GM21367 (cell line): ENCODE measurements around the gene SPPL2B.
"Not testable (repeated sequence)": the region's sequence is repeated elsewhere in the genome, so short reads cannot be mapped to it uniquely, and the experiment has no call there.

Experiments used
- ATAC-seq: cut with Tn5 transposase; IDR thresholded peaks from one replicate; pipeline ENCODE4 v1.9.1; 2021; ENCODE audit not compliant: unreplicated experiment

Gene SPPL2B, protein sequence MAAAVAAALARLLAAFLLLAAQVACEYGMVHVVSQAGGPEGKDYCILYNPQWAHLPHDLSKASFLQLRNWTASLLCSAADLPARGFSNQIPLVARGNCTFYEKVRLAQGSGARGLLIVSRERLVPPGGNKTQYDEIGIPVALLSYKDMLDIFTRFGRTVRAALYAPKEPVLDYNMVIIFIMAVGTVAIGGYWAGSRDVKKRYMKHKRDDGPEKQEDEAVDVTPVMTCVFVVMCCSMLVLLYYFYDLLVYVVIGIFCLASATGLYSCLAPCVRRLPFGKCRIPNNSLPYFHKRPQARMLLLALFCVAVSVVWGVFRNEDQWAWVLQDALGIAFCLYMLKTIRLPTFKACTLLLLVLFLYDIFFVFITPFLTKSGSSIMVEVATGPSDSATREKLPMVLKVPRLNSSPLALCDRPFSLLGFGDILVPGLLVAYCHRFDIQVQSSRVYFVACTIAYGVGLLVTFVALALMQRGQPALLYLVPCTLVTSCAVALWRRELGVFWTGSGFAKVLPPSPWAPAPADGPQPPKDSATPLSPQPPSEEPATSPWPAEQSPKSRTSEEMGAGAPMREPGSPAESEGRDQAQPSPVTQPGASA

DNA sequence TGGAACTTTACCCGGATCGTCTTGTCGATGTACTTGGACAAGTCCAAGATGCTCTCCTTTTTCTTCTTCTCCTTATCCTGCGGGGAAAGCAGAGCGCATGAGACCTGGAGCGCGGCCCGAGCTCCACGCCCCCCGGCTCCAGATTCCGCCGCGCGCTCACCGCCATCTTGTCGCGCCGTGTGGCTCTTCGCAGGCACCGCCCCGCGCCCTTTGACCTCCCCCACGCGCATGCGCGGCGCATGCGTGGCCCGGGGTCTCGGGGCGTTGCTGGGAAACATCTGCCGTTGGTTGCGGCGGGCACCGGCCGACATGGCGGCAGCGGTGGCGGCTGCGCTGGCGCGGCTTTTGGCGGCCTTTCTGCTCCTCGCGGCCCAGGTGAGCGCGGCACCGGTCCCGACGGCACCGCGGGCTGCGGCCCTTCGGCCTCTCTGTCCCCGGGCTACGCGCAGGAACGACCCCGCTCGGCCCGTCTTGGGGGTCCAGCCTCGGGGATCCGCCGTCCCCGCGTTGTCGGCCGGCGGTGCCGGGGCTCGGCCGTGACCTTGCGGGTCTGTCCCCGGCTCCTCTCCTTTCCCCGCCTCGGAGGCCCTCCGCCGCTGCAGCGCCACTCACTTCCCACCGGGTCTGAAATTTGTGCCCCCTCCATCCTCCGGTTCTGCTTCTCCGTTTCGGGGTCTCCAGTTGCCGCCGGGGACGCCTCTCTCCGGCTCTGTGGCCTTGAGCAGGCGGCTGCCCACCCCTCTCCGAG, at the start of gene SPPL2B, which contains the start of gene LSM7:
TSS of gene SPPL2B (plus strand) at position 284 of the 748 bp plus-strand sequence. CDS start at position 310, 26 bp downstream.
TSS of gene LSM7 (minus strand) at position 186 of the 748 bp plus-strand sequence. CDS start at position 166, 20 bp downstream.
- ATAC-seq, result peak; percentile 57

- ATAC-seq, result no peak
Observed at GRCh38 chr19:2280633-2281264, 47.7 kb upstream of the SPPL2B start.

GRCh38 chr19:2281265-2282061, 47.0 kb upstream of the SPPL2B start:
- ATAC-seq, result not testable (repeated sequence)

- no peak for ATAC-seq
Observed at GRCh38 chr19:2282062-2282861, 46.2 kb upstream of the SPPL2B start, which contains the start of gene PEAK3. Gene PEAK3 (minus strand): TSS chr19:2282175. CDS start chr19:2280931, 1,244 bp downstream.

GRCh38 chr19:2282862-2283237, 45.6 kb upstream of the SPPL2B start:
- no peak for ATAC-seq

- ATAC-seq, result no peak
Observed at GRCh38 chr19:2283835-2284507, 44.5 kb upstream of the SPPL2B start.

- no peak for ATAC-seq
Observed at GRCh38 chr19:2286402-2287140, 41.9 kb upstream of the SPPL2B start.

DNA sequence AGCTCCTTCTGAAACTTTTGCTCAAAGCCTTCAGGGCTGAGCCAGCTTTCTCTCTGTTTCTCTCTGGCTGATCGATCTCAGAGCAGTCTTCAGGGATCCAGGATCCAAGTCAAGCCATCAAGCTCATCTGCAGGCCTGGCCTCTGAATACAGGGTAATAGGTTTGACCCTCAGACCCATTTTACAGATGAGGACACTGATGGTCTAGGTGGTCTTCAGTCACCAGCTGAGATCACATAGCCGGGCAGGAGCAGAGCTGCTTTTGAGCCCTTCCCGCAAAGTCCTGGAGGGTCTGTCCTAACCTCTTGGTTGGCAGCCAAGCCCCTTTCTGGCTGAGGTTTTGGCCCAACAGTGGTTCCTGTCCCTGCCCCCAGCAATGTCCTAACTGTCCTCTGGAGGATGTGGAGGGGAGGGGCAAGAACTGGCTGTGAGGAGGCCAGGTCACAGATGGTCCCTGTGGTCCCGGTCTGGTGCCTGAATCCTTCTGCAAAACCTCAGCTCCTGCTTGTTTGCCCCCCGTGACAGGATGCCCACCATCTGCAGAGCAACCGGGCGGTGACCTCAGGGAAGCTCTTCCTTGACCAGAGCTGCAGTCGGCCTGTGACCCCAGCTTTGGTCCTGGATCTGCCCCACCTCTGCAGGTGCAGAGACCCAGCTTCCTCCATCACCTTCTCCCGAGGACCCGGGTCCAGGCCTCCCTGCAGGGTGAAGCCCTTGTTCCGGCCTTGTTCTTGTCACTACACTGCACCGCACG, 40.7 kb upstream of the SPPL2B start:
- ATAC-seq, result no peak

DNA sequence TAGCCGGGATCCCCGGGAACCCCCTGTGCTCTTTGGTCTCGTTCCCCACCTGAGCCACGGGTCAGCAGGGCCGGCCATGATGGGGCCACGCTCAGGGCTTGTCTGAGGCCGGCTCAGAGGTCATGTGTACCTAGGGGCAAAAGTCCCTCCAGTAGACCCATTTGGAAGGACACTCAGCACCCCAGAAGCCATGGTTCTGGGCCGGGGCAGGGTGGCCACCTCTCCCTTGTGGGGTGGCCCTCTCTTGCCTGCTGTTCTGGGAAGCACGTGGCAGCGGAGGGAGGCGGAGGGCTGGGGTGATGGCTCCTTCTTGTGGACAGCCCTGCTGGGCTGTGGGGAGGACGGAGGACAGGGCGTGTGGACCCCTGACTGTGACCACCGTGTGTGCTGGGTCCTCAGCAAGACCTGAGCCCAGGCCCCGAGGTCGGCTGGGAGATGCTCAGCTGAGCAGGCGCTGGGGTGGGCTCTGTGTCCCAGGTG, 40.1 kb upstream of the SPPL2B start:
- ATAC-seq, result no peak

DNA sequence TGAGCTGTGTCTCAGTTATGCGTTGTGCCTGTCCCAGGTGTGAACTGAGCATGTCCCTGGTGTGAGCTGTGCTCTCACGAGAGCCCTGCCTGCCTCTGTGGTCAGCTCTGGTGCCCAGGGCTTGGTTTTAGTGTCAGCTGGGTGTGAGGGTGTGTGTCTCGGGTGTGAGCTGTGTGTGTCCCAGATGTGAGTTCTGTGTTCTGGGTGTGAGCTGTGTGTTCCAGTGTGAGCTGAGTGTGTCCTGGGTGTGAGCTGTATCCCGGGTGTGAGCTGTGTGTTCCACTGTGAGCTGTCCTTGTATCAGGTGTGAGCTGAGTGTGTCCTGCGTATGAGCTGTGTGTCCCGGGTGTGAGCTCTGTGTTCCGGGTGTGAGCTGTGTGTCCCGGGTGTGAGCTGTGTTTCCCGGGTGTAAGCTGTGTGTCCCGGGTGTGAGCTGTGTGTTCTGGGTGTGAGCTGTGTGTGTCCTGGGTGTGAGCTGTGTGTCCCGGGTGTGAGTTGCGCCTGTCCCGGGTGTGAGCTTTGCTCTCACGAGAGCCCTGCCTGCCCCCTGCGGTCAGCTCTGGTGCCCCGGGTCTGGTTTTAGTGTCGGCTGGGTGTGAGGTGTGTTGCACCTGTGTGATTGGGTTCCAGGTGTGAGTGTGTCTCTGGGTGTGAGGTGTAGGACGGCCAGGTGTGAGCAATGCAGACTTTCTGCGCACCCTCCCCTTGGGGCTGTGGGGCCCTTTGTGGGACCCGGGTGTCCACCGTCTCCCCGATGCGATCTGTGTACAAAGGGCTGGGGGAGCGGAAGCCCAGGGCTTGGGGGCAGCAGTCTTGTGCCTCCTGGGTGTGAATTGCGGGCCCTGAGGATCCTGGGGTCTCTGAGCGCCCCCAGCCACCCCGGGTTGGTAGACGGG, 39.4 kb upstream of the SPPL2B start:
- ATAC-seq, result no peak

- no peak for ATAC-seq
Observed at GRCh38 chr19:2289714-2290435, 38.6 kb upstream of the SPPL2B start.

- ATAC-seq, result no peak
Observed at GRCh38 chr19:2290441-2291184, 37.9 kb upstream of the SPPL2B start.

DNA sequence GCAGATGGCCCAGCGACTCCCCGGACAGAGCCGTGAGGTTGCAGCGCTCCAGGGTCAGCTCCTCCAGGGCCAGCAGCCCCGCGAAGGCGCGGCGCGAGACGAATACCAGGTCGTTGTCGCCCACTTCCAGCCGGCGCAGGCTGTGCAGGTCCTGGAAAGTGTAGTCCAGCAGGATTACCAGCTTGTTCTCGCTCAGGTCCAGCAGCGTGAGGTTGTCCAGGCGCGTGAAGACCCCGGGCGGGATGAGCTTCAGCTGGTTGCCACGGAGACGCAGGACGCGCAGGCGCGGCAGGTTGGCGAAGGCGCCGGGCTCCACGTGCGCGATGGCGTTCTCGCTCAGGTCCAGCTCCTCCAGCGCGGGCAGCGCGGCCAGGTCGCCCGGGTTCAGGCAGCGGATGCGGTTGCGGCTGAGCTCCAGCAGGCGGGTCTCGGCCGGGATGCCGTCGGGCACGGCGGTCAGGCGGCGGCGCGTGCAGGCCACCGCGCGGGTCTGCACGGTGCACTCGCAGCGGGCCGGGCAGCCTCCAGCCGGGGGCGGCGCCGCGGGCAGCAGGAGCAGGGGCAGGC, 37.2 kb upstream of the SPPL2B start:
- ATAC-seq, result no peak

DNA sequence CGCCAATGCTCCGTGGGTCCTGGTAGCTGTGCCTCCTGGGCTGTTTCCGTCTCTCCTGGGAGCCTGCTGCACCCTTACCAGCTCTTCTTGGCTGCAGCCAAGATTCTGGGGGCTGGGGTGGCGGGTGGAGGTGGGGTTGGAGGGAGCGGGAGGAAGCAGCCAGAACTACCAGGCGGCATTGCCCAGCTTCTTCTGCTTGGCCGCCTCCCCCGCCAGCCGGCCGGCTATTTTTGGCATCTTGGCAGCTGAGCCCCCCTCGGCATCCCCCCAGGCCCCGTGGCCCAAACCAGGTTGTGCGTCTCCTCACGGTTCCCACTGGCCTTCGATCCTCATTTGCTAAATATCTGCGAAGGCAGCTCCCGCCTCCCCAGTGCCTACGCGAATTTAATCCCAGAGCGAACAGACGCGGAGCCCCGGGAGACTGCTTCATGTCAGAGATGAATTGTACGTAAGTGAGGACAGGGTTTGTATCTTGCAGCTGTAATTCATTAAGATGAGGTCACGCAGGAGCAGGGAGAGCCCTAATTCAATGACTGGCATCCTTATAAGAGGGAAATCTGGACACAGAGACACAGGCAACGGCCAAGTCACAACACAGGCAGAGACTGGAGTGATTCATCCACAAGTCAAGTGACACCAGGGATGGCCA, 33.7 kb upstream of the SPPL2B start:
- no peak for ATAC-seq
